Measurements from ENCODE around the gene ZSCAN30.

The ZSCAN30 gene

DNA sequence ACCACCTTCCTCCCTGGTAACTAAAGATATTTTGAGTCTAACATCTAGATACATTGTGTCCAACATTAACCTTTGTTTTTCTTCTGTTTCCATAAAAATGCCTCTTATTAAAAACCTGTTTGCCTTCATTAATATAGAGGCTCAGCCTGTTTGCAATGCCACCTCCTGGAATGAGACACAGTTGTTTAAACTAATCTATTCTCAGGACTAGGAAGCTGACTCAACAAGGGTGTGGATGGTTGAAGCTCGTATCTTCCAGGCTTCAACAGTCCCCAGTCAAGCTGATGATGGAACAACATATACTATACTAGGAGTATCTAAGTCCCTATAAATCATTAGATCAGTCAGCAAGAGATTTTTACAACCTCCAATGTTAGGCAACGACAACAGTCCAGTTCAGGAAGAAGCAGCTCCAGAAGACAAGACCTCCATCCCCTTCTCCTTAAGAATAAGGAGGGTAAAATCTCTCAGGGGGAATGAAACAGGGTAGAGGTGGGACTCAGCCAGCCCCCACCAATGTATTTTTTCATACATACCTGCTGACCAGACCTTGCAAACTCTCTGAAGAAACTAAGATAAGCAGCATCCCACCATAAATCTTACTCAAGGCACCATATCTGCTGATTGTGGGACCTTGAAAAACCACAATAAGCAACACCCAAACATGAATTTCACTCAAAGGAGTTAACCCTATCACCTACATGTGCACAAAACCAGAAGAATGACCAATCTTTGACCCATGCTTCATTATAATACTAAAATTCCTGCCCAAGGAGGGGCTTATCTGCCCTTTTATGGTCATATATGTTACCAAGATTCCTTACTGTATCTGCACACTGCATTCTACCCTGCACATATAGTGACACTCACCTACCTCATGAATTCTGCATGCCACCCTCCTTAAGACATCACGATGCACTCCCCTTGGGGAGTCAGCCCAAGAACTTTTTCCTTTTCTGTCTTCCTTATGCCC lies 32.7 kb upstream of the ZSCAN30 start:
- no peaks in the 10 kb centered on the region for H3K36me3 ChIP-seq (ENCODE audit: control insufficient read depth, insufficient read depth, low read length)
- no peaks in the 10 kb centered on the region for H3K4me1 ChIP-seq
- TF ChIP-seq, protein P1, sequence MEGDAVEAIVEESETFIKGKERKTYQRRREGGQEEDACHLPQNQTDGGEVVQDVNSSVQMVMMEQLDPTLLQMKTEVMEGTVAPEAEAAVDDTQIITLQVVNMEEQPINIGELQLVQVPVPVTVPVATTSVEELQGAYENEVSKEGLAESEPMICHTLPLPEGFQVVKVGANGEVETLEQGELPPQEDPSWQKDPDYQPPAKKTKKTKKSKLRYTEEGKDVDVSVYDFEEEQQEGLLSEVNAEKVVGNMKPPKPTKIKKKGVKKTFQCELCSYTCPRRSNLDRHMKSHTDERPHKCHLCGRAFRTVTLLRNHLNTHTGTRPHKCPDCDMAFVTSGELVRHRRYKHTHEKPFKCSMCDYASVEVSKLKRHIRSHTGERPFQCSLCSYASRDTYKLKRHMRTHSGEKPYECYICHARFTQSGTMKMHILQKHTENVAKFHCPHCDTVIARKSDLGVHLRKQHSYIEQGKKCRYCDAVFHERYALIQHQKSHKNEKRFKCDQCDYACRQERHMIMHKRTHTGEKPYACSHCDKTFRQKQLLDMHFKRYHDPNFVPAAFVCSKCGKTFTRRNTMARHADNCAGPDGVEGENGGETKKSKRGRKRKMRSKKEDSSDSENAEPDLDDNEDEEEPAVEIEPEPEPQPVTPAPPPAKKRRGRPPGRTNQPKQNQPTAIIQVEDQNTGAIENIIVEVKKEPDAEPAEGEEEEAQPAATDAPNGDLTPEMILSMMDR (IDR thresholded peaks at IDR 0.05), result no peak
- no peak overlapping the region for H3K4me3 ChIP-seq (ENCODE audit: low read depth, low read length)
- H3K79me2 ChIP-seq, result no peaks in the 10 kb centered on the region
- no peak overlapping the region for H3K4me2 ChIP-seq (ENCODE audit: low read length)
- no peak overlapping the region for H3K9ac ChIP-seq
- no peak overlapping the region for H3K27ac ChIP-seq
- H3K9me3 ChIP-seq (ENCODE audit: control insufficient read depth, low read length), result no peaks in the 10 kb centered on the region
- H2AFZ ChIP-seq, result no peak overlapping the region
- no peaks in the 10 kb centered on the region for H3K27me3 ChIP-seq (ENCODE audit: control insufficient read depth, insufficient read depth, low read length)

DNA sequence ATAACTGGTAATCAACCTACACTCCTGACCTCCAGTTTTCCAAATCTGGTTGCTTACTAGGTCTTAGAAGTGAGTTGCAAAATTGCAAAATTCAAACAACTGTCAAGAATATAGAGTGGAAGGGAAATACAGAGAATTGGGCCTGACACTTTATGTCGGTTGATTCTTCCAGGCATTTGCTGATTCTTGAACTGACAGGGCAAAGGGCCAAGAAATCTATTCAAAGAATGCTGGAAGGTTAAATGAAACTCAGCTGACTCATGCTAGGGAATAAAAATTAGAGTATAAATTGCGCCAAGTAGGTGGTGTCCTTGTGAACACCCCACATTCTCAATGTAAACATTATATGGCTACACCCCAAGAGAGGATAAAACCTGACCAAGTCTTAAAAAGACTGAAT lies 21.5 kb upstream of the ZSCAN30 start:
- Histone ChIP-seq H3K27me3 (ENCODE audit: control insufficient read depth, insufficient read depth, low read length) (no peaks in the 10 kb centered on the region), H3K27ac (no peak overlapping the region), H3K9ac (no peak overlapping the region), H3K36me3 (ENCODE audit: control insufficient read depth, insufficient read depth, low read length) (peaks cover 8% of the 10 kb centered on the region), H3K9me3 (ENCODE audit: control insufficient read depth, low read length) (peaks cover 18% of the 10 kb centered on the region), H2AFZ (no peak overlapping the region), H3K4me2 (ENCODE audit: low read length) (no peak overlapping the region), H3K4me3 (ENCODE audit: low read depth, low read length) (no peak overlapping the region), H3K79me2 (no peaks in the 10 kb centered on the region), H3K4me1 (no peaks in the 10 kb centered on the region)
- TF ChIP-seq, protein P1 (IDR thresholded peaks at IDR 0.05), result no peak

DNA sequence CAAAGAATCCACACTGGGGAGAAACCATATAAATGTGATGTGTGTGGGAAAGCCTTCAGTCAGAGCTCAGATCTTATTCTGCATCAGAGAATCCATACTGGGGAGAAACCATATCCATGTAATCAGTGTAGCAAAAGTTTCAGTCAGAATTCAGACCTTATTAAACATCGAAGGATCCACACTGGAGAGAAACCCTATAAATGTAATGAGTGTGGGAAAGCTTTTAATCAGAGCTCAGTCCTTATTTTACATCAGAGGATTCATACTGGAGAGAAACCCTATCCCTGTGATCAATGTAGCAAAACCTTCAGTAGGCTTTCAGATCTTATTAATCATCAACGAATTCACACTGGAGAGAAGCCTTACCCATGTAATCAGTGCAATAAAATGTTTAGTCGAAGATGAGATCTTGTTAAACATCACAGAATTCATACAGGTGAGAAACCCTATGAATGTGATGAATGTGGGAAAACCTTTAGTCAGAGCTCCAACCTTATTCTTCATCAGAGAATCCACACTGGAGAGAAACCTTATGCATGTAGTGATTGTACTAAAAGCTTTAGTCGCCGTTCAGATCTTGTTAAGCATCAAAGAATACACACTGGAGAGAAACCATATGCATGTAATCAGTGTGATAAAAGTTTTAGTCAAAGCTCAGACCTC lies 16.7 kb upstream of the ZSCAN30 start:
- Histone ChIP-seq H3K4me3 (ENCODE audit: low read depth, low read length) (no peak overlapping the region), H3K9ac (no peak overlapping the region), H3K36me3 (ENCODE audit: control insufficient read depth, insufficient read depth, low read length) (peaks cover 12% of the 10 kb centered on the region), H3K27me3 (ENCODE audit: control insufficient read depth, insufficient read depth, low read length) (no peaks in the 10 kb centered on the region), H3K9me3 (ENCODE audit: control insufficient read depth, low read length) (peaks cover 26% of the 10 kb centered on the region), H3K27ac (no peak overlapping the region), H3K4me2 (ENCODE audit: low read length) (no peak overlapping the region), H3K79me2 (no peaks in the 10 kb centered on the region), H2AFZ (no peak overlapping the region), H3K4me1 (no peaks in the 10 kb centered on the region)
- TF ChIP-seq, protein P1 (IDR thresholded peaks at IDR 0.05), result no peak

DNA sequence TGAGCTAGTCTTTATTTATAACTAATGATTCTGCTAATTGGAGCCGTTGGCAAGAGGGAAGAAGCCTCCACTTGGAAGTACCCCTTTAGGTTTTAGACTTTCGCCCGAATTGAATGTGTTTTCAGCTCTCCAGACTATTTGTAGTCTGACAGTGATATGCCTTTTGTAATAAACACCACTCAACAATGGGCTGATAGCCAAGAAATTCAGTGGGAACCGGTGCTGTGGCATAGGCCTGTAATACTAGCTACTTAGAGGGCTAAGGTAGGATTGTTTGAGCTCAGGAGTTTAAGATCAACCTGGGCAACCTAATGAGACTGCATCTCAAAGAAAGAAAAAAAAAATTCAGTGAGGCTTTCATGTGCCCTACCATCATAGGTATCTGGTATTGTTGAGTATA lies 13.6 kb upstream of the ZSCAN30 start:
- no peaks in the 10 kb centered on the region for H3K4me1 ChIP-seq
- peaks cover 18% of the 10 kb centered on the region for H3K9me3 ChIP-seq (ENCODE audit: control insufficient read depth, low read length)
- H3K36me3 ChIP-seq (ENCODE audit: control insufficient read depth, insufficient read depth, low read length), result peaks cover 12% of the 10 kb centered on the region
- H3K4me2 ChIP-seq (ENCODE audit: low read length), result no peak overlapping the region
- H2AFZ ChIP-seq, result no peak overlapping the region
- H3K27ac ChIP-seq, result no peak overlapping the region
- no peak overlapping the region for H3K9ac ChIP-seq
- no peak overlapping the region for H3K4me3 ChIP-seq (ENCODE audit: low read depth, low read length)
- no peaks in the 10 kb centered on the region for H3K27me3 ChIP-seq (ENCODE audit: control insufficient read depth, insufficient read depth, low read length)
- TF ChIP-seq, protein P1 (IDR thresholded peaks at IDR 0.05), result no peak
- peaks cover 6% of the 10 kb centered on the region for H3K79me2 ChIP-seq
